ENCODE measurements around the gene ARF1.

Gene ARF1

GRCh38 chr1:228082918-228083870 lies 686 bp downstream of the ARF1 start:
- Mint-ChIP-seq H3K27me3 (ENCODE audit: low read depth) (no peaks in the 10 kb centered on the region), H3K27ac (peak overlapping the region; percentile 95), H3K4me1 (ENCODE audit: low read depth) (peaks cover 45% of the 10 kb centered on the region), H3K4me3 (peak overlapping the region; percentile 95), H3K36me3 (ENCODE audit: low read depth) (peaks cover 32% of the 10 kb centered on the region), H3K9me3 (no peaks in the 10 kb centered on the region)
- no peak for DNase-seq (ENCODE audit: low spot score)

GRCh38 chr1:228083871-228084278 lies 1.4 kb downstream of the ARF1 start:
- Mint-ChIP-seq H3K4me1 (ENCODE audit: low read depth) (peaks cover 46% of the 10 kb centered on the region), H3K27ac (peak overlapping the region; percentile 95), H3K36me3 (ENCODE audit: low read depth) (peaks cover 38% of the 10 kb centered on the region), H3K9me3 (no peaks in the 10 kb centered on the region), H3K27me3 (ENCODE audit: low read depth) (no peaks in the 10 kb centered on the region), H3K4me3 (peak overlapping the region; percentile 95)
- DNase-seq (ENCODE audit: low spot score), result no peak

DNA sequence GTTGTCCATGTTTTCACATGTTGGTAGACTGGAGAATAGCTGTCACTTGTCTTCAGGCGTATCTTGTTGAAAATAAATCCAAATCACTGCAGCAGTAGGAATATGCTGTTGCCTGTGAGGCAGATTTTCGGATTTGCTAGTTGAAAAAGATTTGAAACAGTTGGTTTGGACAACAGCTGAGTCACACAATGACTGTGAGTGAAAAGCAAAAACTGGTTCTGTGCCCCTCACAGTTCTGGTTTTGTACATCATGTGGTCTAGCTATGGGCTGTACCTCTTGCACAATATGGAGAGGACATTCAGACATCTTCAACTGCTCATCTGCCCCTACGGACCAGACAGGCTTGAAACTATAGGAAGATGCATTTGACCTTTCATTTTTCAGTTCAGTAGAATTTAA lies 1.8 kb downstream of the ARF1 start:
- peak overlapping the region; percentile 95 for H3K27ac Mint-ChIP-seq
- peak overlapping the region; percentile 95 for H3K4me3 Mint-ChIP-seq
- H3K27me3 Mint-ChIP-seq (ENCODE audit: low read depth), result no peaks in the 10 kb centered on the region
- no peak for DNase-seq (ENCODE audit: low spot score)
- no peaks in the 10 kb centered on the region for H3K9me3 Mint-ChIP-seq
- peaks cover 41% of the 10 kb centered on the region for H3K36me3 Mint-ChIP-seq (ENCODE audit: low read depth)
- H3K4me1 Mint-ChIP-seq (ENCODE audit: low read depth), result peaks cover 49% of the 10 kb centered on the region

DNA sequence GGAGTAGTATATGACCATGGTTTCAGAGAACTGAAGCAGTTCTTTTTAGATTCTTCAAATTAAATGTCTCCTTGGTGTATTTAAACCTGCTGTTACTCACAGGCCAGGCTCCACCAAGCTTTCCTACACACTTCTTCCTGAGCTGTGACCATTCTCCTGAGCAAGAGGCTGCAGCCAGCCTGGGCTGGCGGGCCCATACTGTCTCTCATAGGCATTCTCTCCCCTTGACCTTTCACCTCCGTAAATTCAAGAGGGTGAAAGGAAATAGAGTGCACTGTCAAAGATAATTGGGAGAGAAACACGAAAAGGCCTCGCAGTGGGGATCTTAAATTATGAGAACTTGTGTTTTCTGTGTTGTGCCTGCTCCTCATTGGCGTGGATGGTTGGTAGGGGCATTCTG lies 2.3 kb downstream of the ARF1 start:
- H3K27me3 Mint-ChIP-seq (ENCODE audit: low read depth), result no peaks in the 10 kb centered on the region
- H3K36me3 Mint-ChIP-seq (ENCODE audit: low read depth), result peaks cover 42% of the 10 kb centered on the region
- peak overlapping the region; percentile 95 for H3K27ac Mint-ChIP-seq
- DNase-seq (ENCODE audit: low spot score), result no peak
- no peaks in the 10 kb centered on the region for H3K9me3 Mint-ChIP-seq
- H3K4me1 Mint-ChIP-seq (ENCODE audit: low read depth), result peaks cover 47% of the 10 kb centered on the region
- H3K4me3 Mint-ChIP-seq, result peak overlapping the region; percentile 95

- no peak for DNase-seq (ENCODE audit: low spot score)
- peaks cover 49% of the 10 kb centered on the region for H3K4me1 Mint-ChIP-seq (ENCODE audit: low read depth)
- H3K27ac Mint-ChIP-seq, result peak overlapping the region; percentile 42
- peaks cover 43% of the 10 kb centered on the region for H3K36me3 Mint-ChIP-seq (ENCODE audit: low read depth)
- no peaks in the 10 kb centered on the region for H3K27me3 Mint-ChIP-seq (ENCODE audit: low read depth)
- no peaks in the 10 kb centered on the region for H3K9me3 Mint-ChIP-seq
- peak overlapping the region; percentile 95 for H3K4me3 Mint-ChIP-seq
These were observed 2.9 kb downstream of the ARF1 start for GRCh38 chr1:228085287-228085951.

GRCh38 chr1:228087771-228088251 lies 5.3 kb downstream of the ARF1 start:
- H3K27ac Mint-ChIP-seq, result peak overlapping the region; percentile 74

DNA sequence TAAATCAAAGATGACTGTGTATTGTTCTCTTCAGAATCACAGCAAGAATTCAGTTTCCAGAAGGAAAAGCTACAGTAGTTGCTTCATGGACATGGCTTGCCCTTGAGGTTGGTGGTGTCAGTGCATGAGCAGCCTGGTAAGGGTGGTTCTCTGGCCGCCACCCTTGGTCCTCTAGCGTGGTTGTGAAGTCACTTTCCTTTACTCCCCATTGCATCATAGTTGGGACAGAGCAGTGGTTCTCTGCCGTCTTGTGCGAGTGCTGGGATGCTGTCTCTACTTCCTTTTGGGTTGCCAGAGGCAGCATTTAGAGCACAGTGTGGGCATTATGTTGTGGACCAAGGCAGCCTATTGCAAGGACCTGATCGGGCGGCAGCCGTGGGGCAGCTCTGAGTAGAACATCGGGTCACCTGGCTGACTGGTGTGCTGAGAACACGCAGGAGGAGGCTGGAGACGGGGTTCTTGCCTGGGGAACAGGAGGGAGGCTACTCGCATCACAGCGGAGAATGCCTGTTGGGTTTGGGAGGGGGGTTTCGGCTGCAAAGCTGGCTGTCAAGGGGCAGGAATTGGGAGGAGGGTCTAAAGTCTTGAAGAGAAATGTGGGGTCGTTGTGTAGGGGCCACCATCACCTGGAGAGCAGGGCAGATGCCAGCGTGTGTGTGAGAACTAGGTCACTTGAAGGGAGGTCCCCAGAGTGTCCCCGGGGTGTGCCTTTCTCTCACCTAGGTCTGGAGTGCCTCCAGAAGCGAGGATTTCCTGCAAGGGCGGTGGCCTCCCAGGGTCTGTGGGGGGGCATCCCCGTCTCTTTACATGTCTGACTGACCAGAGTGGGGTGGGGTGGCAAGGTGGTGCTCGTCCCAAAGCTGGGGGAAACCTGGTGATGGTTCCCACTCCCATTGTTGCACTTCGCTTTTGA lies 6.3 kb downstream of the ARF1 start:
- no peaks in the 10 kb centered on the region for H3K27me3 Mint-ChIP-seq (ENCODE audit: low read depth)
- H3K27ac Mint-ChIP-seq, result peak overlapping the region; percentile 70
- peaks cover 56% of the 10 kb centered on the region for H3K4me1 Mint-ChIP-seq (ENCODE audit: low read depth)
- H3K36me3 Mint-ChIP-seq (ENCODE audit: low read depth), result peaks cover 64% of the 10 kb centered on the region
- no peak overlapping the region for H3K4me3 Mint-ChIP-seq
- no peaks in the 10 kb centered on the region for H3K9me3 Mint-ChIP-seq
- DNase-seq (ENCODE audit: low spot score), result no peak

More at GRCh38 chr1:228087771-228088251, 5.3 kb downstream of the ARF1 start:
- DNase-seq (ENCODE audit: low spot score), result no peak
- peak overlapping the region; percentile 54 for H3K4me3 Mint-ChIP-seq
- no peaks in the 10 kb centered on the region for H3K9me3 Mint-ChIP-seq
- H3K36me3 Mint-ChIP-seq (ENCODE audit: low read depth), result peaks cover 66% of the 10 kb centered on the region
- peaks cover 56% of the 10 kb centered on the region for H3K4me1 Mint-ChIP-seq (ENCODE audit: low read depth)
- H3K27me3 Mint-ChIP-seq (ENCODE audit: low read depth), result no peaks in the 10 kb centered on the region

DNA sequence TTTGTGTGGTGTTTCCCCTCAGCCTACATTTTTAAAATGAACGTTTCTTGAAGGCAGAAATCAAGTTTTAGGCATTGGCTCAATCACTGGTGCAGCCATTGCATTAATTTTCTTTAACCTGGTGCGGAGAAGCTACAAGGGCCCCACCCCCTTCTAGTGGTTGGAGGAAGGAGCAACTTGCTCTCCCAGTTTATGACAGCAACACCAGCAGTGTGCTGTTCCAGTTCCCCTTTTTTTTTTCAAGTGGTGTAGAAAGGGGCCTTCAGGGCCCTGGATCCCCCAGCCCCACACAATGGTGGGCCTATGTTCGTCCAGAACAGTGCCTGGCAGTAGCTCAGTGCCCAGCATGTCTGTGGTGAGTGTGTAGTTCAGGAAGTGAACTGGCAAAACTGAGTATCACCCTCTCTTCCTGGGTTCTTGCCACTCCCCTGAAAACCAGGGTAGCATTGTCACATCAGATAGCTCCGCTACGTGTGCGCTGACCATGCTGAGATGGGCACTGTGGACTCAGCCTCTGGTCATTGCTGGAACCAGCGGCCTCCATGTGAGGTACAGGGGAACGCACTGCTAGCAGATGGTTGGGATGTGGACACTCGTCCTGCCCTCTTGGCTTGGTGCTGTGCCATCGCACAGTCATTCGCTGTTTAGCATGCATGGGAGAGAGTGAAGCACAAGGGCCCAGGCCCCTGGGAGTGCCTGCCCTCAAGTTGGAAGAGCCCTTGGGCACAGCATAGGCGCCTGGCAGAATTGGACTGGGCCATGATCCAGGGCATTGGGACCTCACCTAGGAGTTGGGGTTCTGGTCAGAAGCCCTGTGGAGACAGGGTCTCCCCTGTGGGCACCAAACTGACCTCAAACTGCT lies 7.2 kb downstream of the ARF1 start:
- Mint-ChIP-seq H3K36me3 (ENCODE audit: low read depth) (peaks cover 64% of the 10 kb centered on the region), H3K4me3 (peak overlapping the region; percentile 9), H3K9me3 (peaks cover 8% of the 10 kb centered on the region), H3K27me3 (ENCODE audit: low read depth) (no peaks in the 10 kb centered on the region), H3K4me1 (ENCODE audit: low read depth) (peaks cover 50% of the 10 kb centered on the region), H3K27ac (no peak overlapping the region)
- no peak for DNase-seq (ENCODE audit: low spot score)

- Mint-ChIP-seq H3K9me3 (peaks cover 15% of the 10 kb centered on the region), H3K27me3 (ENCODE audit: low read depth) (no peaks in the 10 kb centered on the region), H3K4me1 (ENCODE audit: low read depth) (peaks cover 44% of the 10 kb centered on the region), H3K27ac (no peak overlapping the region), H3K4me3 (no peak overlapping the region), H3K36me3 (ENCODE audit: low read depth) (peaks cover 69% of the 10 kb centered on the region)
- no peak for DNase-seq (ENCODE audit: low spot score)
These were observed 8.1 kb downstream of the ARF1 start for GRCh38 chr1:228090613-228091081.

DNA sequence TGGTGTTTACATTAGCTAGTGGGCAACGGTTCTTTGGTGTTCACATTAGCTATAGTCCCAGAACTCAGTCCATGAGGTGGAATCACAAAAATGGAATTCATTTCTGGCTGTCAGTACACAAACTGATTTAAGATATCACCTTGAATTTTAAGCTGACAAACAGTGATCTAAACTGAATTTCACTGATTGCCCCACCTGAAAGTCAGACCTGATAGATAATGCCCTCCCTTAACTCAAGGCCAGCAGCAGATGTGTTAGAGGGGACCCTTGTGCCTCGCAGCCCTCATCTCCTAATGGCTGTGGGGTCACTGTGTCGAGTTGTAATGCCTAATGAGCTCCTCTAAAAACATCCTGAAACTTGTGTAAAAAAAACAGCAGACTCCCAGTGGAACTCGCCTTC lies 8.6 kb downstream of the ARF1 start:
- peaks cover 45% of the 10 kb centered on the region for H3K4me1 Mint-ChIP-seq (ENCODE audit: low read depth)
- H3K27me3 Mint-ChIP-seq (ENCODE audit: low read depth), result no peaks in the 10 kb centered on the region
- H3K9me3 Mint-ChIP-seq, result peaks cover 17% of the 10 kb centered on the region
- no peak overlapping the region for H3K27ac Mint-ChIP-seq
- peaks cover 70% of the 10 kb centered on the region for H3K36me3 Mint-ChIP-seq (ENCODE audit: low read depth)
- no peak overlapping the region for H3K4me3 Mint-ChIP-seq
- DNase-seq (ENCODE audit: low spot score), result no peak

GRCh38 chr1:228092342-228093049 lies 10.0 kb downstream of the ARF1 start:
- Mint-ChIP-seq H3K4me1 (ENCODE audit: low read depth) (peaks cover 35% of the 10 kb centered on the region), H3K27ac (no peak overlapping the region), H3K27me3 (ENCODE audit: low read depth) (no peaks in the 10 kb centered on the region), H3K9me3 (peaks cover 17% of the 10 kb centered on the region), H3K36me3 (ENCODE audit: low read depth) (peaks cover 73% of the 10 kb centered on the region), H3K4me3 (no peak overlapping the region)
- DNase-seq (ENCODE audit: low spot score), result no peak

All from T-helper 2 cell treated with Interferon-gamma antibody and Interleukin-4, amounts not matched to agents 5 μg/mL and 100 μg/mL, for 36 hours (primary cell).